Measurements from ENCODE around the gene IFI27L1. TPM values are rescaled to one million over a fixed set of nuclear protein-coding genes. Genes with fewer than 3 reads are reported as not detected.

The IFI27L1 gene
- total RNA-seq, 4 donors from 2014 or later, result 7.2 to 11.4 (median 9.3) TPM

GRCh38 chr14:94139421-94139820 lies 58.3 kb downstream of the IFI27L1 start:
- Histone ChIP-seq H3K9me3 (no peaks in the 10 kb centered on the region), H3K4me1 (no peaks in the 10 kb centered on the region), H3K36me3 (no peaks in the 10 kb centered on the region), H3K27ac (no peak overlapping the region), H3K4me3 (no peak overlapping the region), H3K27me3 (no peaks in the 10 kb centered on the region)
- 79% methylated on average over 5 of the region's 5 CpGs for WGBS
- DNase-seq (ENCODE audit: low spot score in 2 of 2), result no peak
- TF ChIP-seq EP300 (IDR thresholded peaks at IDR 0.05), result no peak
- no peak for TF ChIP-seq POLR2A (IDR thresholded peaks at IDR 0.05)
- no peak for TF ChIP-seq CTCF (IDR thresholded peaks at IDR 0.05)

- Histone ChIP-seq H3K27me3 (no peaks in the 10 kb centered on the region), H3K36me3 (no peaks in the 10 kb centered on the region)
- DNase-seq (ENCODE audit: low spot score in 2 of 2), result no peak
These were observed 61.1 kb downstream of the IFI27L1 start for GRCh38 chr14:94142247-94142646.

GRCh38 chr14:94142836-94143235 lies 61.7 kb downstream of the IFI27L1 start:
- WGBS, result 95% methylated on average over 1 of the region's 1 CpG
- H3K27ac ChIP-seq, result no peak overlapping the region
- no peak for DNase-seq (ENCODE audit: low spot score in 2 of 2)
- TF ChIP-seq POLR2AphosphoS5 (IDR thresholded peaks at IDR 0.05), result no peak
- TF ChIP-seq CTCF (IDR thresholded peaks at IDR 0.05), result no peak
- no peak for TF ChIP-seq POLR2A (IDR thresholded peaks at IDR 0.05)
- no peak for TF ChIP-seq EP300 (IDR thresholded peaks at IDR 0.05)
- H3K27me3 ChIP-seq, result no peaks in the 10 kb centered on the region
- no peaks in the 10 kb centered on the region for H3K9me3 ChIP-seq
- H3K36me3 ChIP-seq, result no peaks in the 10 kb centered on the region
- H3K4me3 ChIP-seq, result no peak overlapping the region
- no peaks in the 10 kb centered on the region for H3K4me1 ChIP-seq

More at GRCh38 chr14:94142247-94142646, 61.1 kb downstream of the IFI27L1 start:
- 76% methylated on average over 3 of the region's 3 CpGs for WGBS
- Histone ChIP-seq H3K4me1 (no peaks in the 10 kb centered on the region), H3K4me3 (no peak overlapping the region), H3K27ac (no peak overlapping the region), H3K9me3 (no peaks in the 10 kb centered on the region)
- TF ChIP-seq POLR2A (IDR thresholded peaks at IDR 0.05) (no peak), POLR2AphosphoS5 (IDR thresholded peaks at IDR 0.05) (no peak), CTCF (IDR thresholded peaks at IDR 0.05) (no peak), EP300 (IDR thresholded peaks at IDR 0.05) (no peak)

GRCh38 chr14:94143239-94143638 lies 62.1 kb downstream of the IFI27L1 start:
- DNase-seq (ENCODE audit: low spot score in 2 of 2), result no peak
- Histone ChIP-seq H3K27ac (no peak overlapping the region), H3K4me3 (no peak overlapping the region), H3K4me1 (no peaks in the 10 kb centered on the region), H3K36me3 (no peaks in the 10 kb centered on the region), H3K9me3 (no peaks in the 10 kb centered on the region), H3K27me3 (no peaks in the 10 kb centered on the region)
- TF ChIP-seq POLR2A (IDR thresholded peaks at IDR 0.05) (no peak), CTCF (IDR thresholded peaks at IDR 0.05) (no peak), POLR2AphosphoS5 (IDR thresholded peaks at IDR 0.05) (no peak), EP300 (IDR thresholded peaks at IDR 0.05) (no peak)
- WGBS, result 67% methylated on average over 3 of the region's 3 CpGs

GRCh38 chr14:94143711-94144110 lies 62.6 kb downstream of the IFI27L1 start:
- H3K27me3 ChIP-seq, result no peaks in the 10 kb centered on the region
- DNase-seq (ENCODE audit: low spot score in 2 of 2), result no peak
- H3K9me3 ChIP-seq, result no peaks in the 10 kb centered on the region
- 87% methylated on average over 4 of the region's 4 CpGs for WGBS
- H3K27ac ChIP-seq, result no peak overlapping the region
- TF ChIP-seq POLR2AphosphoS5 (IDR thresholded peaks at IDR 0.05), result no peak
- TF ChIP-seq POLR2A (IDR thresholded peaks at IDR 0.05), result no peak
- no peak for TF ChIP-seq CTCF (IDR thresholded peaks at IDR 0.05)
- no peak for TF ChIP-seq EP300 (IDR thresholded peaks at IDR 0.05)
- H3K4me1 ChIP-seq, result no peaks in the 10 kb centered on the region
- H3K4me3 ChIP-seq, result no peak overlapping the region
- no peaks in the 10 kb centered on the region for H3K36me3 ChIP-seq
